ENCODE measurements around the gene DOP1B.
"Not testable (repeated sequence)": the region's sequence is repeated elsewhere in the genome, so short reads cannot be mapped to it uniquely, and the experiment has no call there.

The DOP1B gene

GRCh38 chr21:36174780-36175179 lies 18.2 kb downstream of the DOP1B start:
- DNase-seq: no peak

GRCh38 chr21:36175771-36176565 lies 19.3 kb downstream of the DOP1B start:
- no peak for DNase-seq

GRCh38 chr21:36178349-36178748 lies 21.7 kb downstream of the DOP1B start:
- DNase-seq: no peak

GRCh38 chr21:36179145-36179544 lies 22.5 kb downstream of the DOP1B start:
- DNase-seq: no peak

GRCh38 chr21:36180963-36181362 lies 24.3 kb downstream of the DOP1B start:
- DNase-seq: no peak

GRCh38 chr21:36183144-36183795 lies 26.6 kb downstream of the DOP1B start:
- DNase-seq: peak; percentile 16

- DNase-seq: no peak
These were observed 27.9 kb downstream of the DOP1B start for GRCh38 chr21:36184545-36184944.

- no peak for DNase-seq
These were observed 28.9 kb downstream of the DOP1B start for GRCh38 chr21:36185523-36185922.

- DNase-seq: no peak
These were observed 29.5 kb downstream of the DOP1B start for GRCh38 chr21:36186081-36186480.

GRCh38 chr21:36186506-36187399 lies 30.1 kb downstream of the DOP1B start:
- peak; percentile 20 for DNase-seq

GRCh38 chr21:36188081-36188681 lies 31.6 kb downstream of the DOP1B start:
- no peak for DNase-seq

- no peak for DNase-seq
These were observed 32.3 kb downstream of the DOP1B start for GRCh38 chr21:36188937-36189336.

- DNase-seq: no peak
These were observed 34.1 kb downstream of the DOP1B start for GRCh38 chr21:36190736-36191135.

- no peak for DNase-seq
These were observed 36.6 kb downstream of the DOP1B start for GRCh38 chr21:36193200-36193599.

- no peak for DNase-seq
These were observed 37.4 kb downstream of the DOP1B start for GRCh38 chr21:36194024-36194423.

- DNase-seq: no peak
These were observed 39.0 kb downstream of the DOP1B start for GRCh38 chr21:36195613-36196012.

GRCh38 chr21:36199021-36199420 lies 42.4 kb downstream of the DOP1B start:
- DNase-seq: no peak

GRCh38 chr21:36199575-36199974 lies 43.0 kb downstream of the DOP1B start:
- DNase-seq: not testable (repeated sequence)

GRCh38 chr21:36200081-36200561 lies 43.5 kb downstream of the DOP1B start:
- DNase-seq: no peak

GRCh38 chr21:36202726-36203602 lies 46.3 kb downstream of the DOP1B start:
- no peak for DNase-seq

GRCh38 chr21:36203603-36203889 lies 46.9 kb downstream of the DOP1B start:
- DNase-seq: no peak

GRCh38 chr21:36204980-36205379 lies 48.4 kb downstream of the DOP1B start:
- no peak for DNase-seq

All from hematopoietic multipotent progenitor cell treated with erythropoietin and hydrocortisone succinate and interleukin-3 and kit ligand, for 6 days (in vitro differentiated cells).